IMR-90 (cell line): Measurements from ENCODE around the gene BTBD9. TPM values are rescaled to one million over a fixed set of nuclear protein-coding genes. Genes with fewer than 3 reads are reported as not detected.

ENCODE experiments used
- ATAC-seq: fragments of 200-7000 bp; cut with Tn5 transposase; 2 replicates; pipeline ENCODE4 v1.9.1; 2020; ENCODE audit warnings: low read depth, mild to moderate bottlenecking, moderate library complexity
- BruUV-seq: library from RNA; stranded (reverse); fragments of 400-500 nt; replicated peaks from 2 replicates; lab custom pipeline; 2021; lab: Mats Ljungman, UMichigan
- CTCF ChIA-PET: fragments of 300-600 bp; formaldehyde crosslinking; extraction: SDS; loops from one replicate; lab custom pipeline; 2021; ENCODE audit warnings: antibody characterized with exemption; lab: Yijun Ruan, JAX
- POLR2A ChIA-PET: fragments of 300-600 bp; sonication (Branson Sonifier 250); formaldehyde crosslinking; loops from one replicate; lab custom pipeline; 2022; ENCODE audit warnings: antibody characterized with exemption; ENCODE audit not compliant: unreplicated experiment; lab: Charles Lee
- DNase-seq: peaks from one replicate; pipeline ENCODE4 v3.0.0; 2013
- H2AFZ ChIP-seq: replicated peaks from 2 replicates; pipeline ENCODE3; 2013; ENCODE audit warnings: low read length, mild to moderate bottlenecking; ENCODE audit not compliant: poor library complexity
- H2AK5ac ChIP-seq: 2 replicates; pipeline ENCODE4 v1.6.1; 2013; ENCODE audit warnings: low read depth, low read length, inconsistent platforms
- H2AK9ac ChIP-seq: replicated peaks from 2 replicates; pipeline ENCODE3; 2013; ENCODE audit warnings: mild to moderate bottlenecking, low read depth, low read length, moderate library complexity; ENCODE audit not compliant: poor library complexity
- H2BK120ac ChIP-seq: 2 replicates; pipeline ENCODE4 v1.6.1; 2013; ENCODE audit warnings: low read depth, low read length, inconsistent platforms
- H2BK15ac ChIP-seq: 3 replicates; pipeline ENCODE4 v1.6.1; 2013; ENCODE audit warnings: low read depth, low read length, inconsistent platforms
- H2BK20ac ChIP-seq: 2 replicates; pipeline ENCODE4 v1.6.1; 2013; ENCODE audit warnings: low read depth, mild to moderate bottlenecking, inconsistent platforms, low read length, moderate library complexity
- H2BK5ac ChIP-seq: 2 replicates; pipeline ENCODE4 v1.6.1; 2013; ENCODE audit warnings: mild to moderate bottlenecking, low read depth, low read length, inconsistent platforms; ENCODE audit not compliant: poor library complexity, severe bottlenecking
- H3K14ac ChIP-seq: replicated peaks from 2 replicates; pipeline ENCODE4 v1.6.1; 2013; ENCODE audit warnings: low read depth, low read length, inconsistent platforms
- H3K18ac ChIP-seq: 2 replicates; pipeline ENCODE4 v1.6.1; 2013; ENCODE audit warnings: low read depth, low read length, control low read depth
- H3K23ac ChIP-seq: 2 replicates; pipeline ENCODE4 v1.6.1; 2013; ENCODE audit warnings: low read depth, low read length, inconsistent platforms
- H3K27ac ChIP-seq: 2 replicates; pipeline ENCODE4 v1.5.1; 2013; ENCODE audit warnings: mild to moderate bottlenecking, control low read depth, low read length; ENCODE audit not compliant: insufficient read depth
- H3K27me3 ChIP-seq: 2 replicates; pipeline ENCODE4 v1.6.1; 2013; ENCODE audit warnings: low read length; ENCODE audit not compliant: control insufficient read depth, insufficient read depth
- H3K36me3 ChIP-seq: 2 replicates; pipeline ENCODE4 v1.6.1; 2013; ENCODE audit warnings: low read length, mixed read lengths; ENCODE audit not compliant: control insufficient read depth, insufficient read depth
- H3K4ac ChIP-seq: 2 replicates; pipeline ENCODE4 v1.6.1; 2013; ENCODE audit warnings: low read depth, low read length, inconsistent platforms
- H3K4me1 ChIP-seq: 2 replicates; pipeline ENCODE4 v1.6.1; 2013; ENCODE audit warnings: low read length, mixed read lengths; ENCODE audit not compliant: control insufficient read depth, insufficient read depth
- H3K4me2 ChIP-seq: 2 replicates; pipeline ENCODE4 v1.6.1; 2013; ENCODE audit warnings: low read depth, mild to moderate bottlenecking, control low read depth, low read length, moderate library complexity
- H3K4me3 ChIP-seq: 2 replicates; pipeline ENCODE4 v1.5.1; 2013; ENCODE audit warnings: low read depth, mild to moderate bottlenecking, control low read depth, low read length, moderate library complexity; ENCODE audit not compliant: insufficient read depth
- H3K56ac ChIP-seq: 2 replicates; pipeline ENCODE4 v1.6.1; 2013; ENCODE audit warnings: low read length, inconsistent platforms; ENCODE audit not compliant: insufficient read depth; ENCODE audit errors: extremely low read depth
- H3K79me1 ChIP-seq, 2 experiments: 2 replicates each; pipeline ENCODE4 v1.6.1; 2013; ENCODE audit warnings: low read length in 2 of 2, inconsistent platforms in 1 of 2, low read depth in 1 of 2
- H3K9ac ChIP-seq: 2 replicates; pipeline ENCODE4 v1.6.1; 2013; ENCODE audit warnings: low read depth, low read length, control low read depth
- H3K9me1 ChIP-seq: 2 replicates; pipeline ENCODE4 v1.6.1; 2013; ENCODE audit warnings: low read length, inconsistent platforms; ENCODE audit not compliant: insufficient read depth
- H3K9me3 ChIP-seq: 2 replicates; pipeline ENCODE4 v1.6.1; 2013; ENCODE audit warnings: low read length; ENCODE audit not compliant: control insufficient read depth, insufficient read depth
- H4K20me1 ChIP-seq: 2 replicates; pipeline ENCODE4 v1.6.1; 2013; ENCODE audit warnings: low read length, inconsistent platforms; ENCODE audit not compliant: insufficient read depth
- H4K5ac ChIP-seq: 2 replicates; pipeline ENCODE4 v1.6.1; 2013; ENCODE audit warnings: mild to moderate bottlenecking, low read depth, low read length, control low read depth
- H4K8ac ChIP-seq, 2 experiments: 2 replicates each; pipeline ENCODE4 v1.6.1; 2013; ENCODE audit warnings: low read depth in 2 of 2, low read length in 2 of 2, control low read depth in 1 of 2, inconsistent platforms in 1 of 2
- H4K91ac ChIP-seq: 2 replicates; pipeline ENCODE4 v1.6.1; 2013; ENCODE audit warnings: low read depth, low read length, inconsistent platforms; ENCODE audit not compliant: insufficient read depth
- CEBPB ChIP-seq: IDR thresholded peaks from 2 replicates; pipeline ENCODE4 v1.6.1; 2012; ENCODE audit warnings: low read depth, low read length, improper control_type of control experiment
- CHD1 ChIP-seq: IDR thresholded peaks from 2 replicates; pipeline ENCODE4 v1.6.1; 2012; ENCODE audit warnings: low read depth, low read length, improper control_type of control experiment
- FOS ChIP-seq: fragments of 150-350 bp; IDR thresholded peaks from 2 replicates; pipeline ENCODE4 v1.6.1; 2016; ENCODE audit warnings: low read depth, low read length
- MAZ ChIP-seq: IDR thresholded peaks from 2 replicates; pipeline ENCODE4 v1.6.1; 2012; ENCODE audit warnings: low read depth, mild to moderate bottlenecking, low read length, improper control_type of control experiment, moderate library complexity, borderline replicate concordance
- MXI1 ChIP-seq: IDR thresholded peaks from 2 replicates; pipeline ENCODE4 v1.6.1; 2012; ENCODE audit warnings: low read depth, mild to moderate bottlenecking, low read length, moderate library complexity, borderline replicate concordance
- POLR2A ChIP-seq: IDR thresholded peaks from 2 replicates; pipeline ENCODE4 v1.6.1; 2012; ENCODE audit warnings: mild to moderate bottlenecking, low read depth, low read length
- RAD21 ChIP-seq: IDR thresholded peaks from 2 replicates; pipeline ENCODE4 v1.6.1; 2012; ENCODE audit warnings: low read length, improper control_type of control experiment
- RFX5 ChIP-seq: IDR thresholded peaks from 2 replicates; pipeline ENCODE4 v1.8.0; 2012; ENCODE audit warnings: low read depth, mild to moderate bottlenecking, low read length, moderate library complexity
- WGBS, 2 experiments: methylation state at CpG; one replicate each; pipeline versions ENCODE4 v1.1.5 to v1.1.7; 2013; ENCODE audit warnings: missing lambda C conversion rate in 2 of 2; ENCODE audit not compliant: insufficient read length in 1 of 2; ENCODE audit errors: extremely low coverage in 2 of 2; 5-methylcytosine and 5-hydroxymethylcytosine counted together
- dilution Hi-C: fragments of 300-500 bp; cut with HindIII; formaldehyde crosslinking; loops from one replicate; pipeline ENCODE4 v1.14.3; 2018; ENCODE audit warnings: low sequenced_read_pairs; ENCODE audit not compliant: unreplicated experiment
- in situ Hi-C: fragments of 300-500 bp; cut with MboI; formaldehyde crosslinking; loops from 3 replicates; pipeline ENCODE4 v1.14.3; 2019; ENCODE audit warnings: low sequenced_read_pairs, inconsistent platforms, mixed read lengths
- intact Hi-C: fragments of 100-400 bp; cut with micrococcal nuclease; formaldehyde crosslinking; loops from 2 replicates; pipeline ENCODE4 v1.10.0; 2022
- polyA plus RNA-seq, 3 experiments: library from polyadenylated mRNA; depleted of rRNA; stranded (reverse); fragments of >200 nt; gene quantifications; 2 replicates each; pipeline ENCODE4 v1.2.3, GENCODE V29; 2012; ENCODE audit warnings: low replicate concordance in 1 of 3
- total RNA-seq: library from RNA; depleted of rRNA; stranded (reverse); fragments of >200 nt; gene quantifications from 2 replicates; pipeline ENCODE4 v1.2.3, GENCODE V29; 2012
- TF ChIP-seq, protein P1 (sequence below): fragments of 150-350 bp; IDR thresholded peaks from 2 replicates; pipeline ENCODE4 v1.6.1; 2016; ENCODE audit warnings: low read depth, mild to moderate bottlenecking, low read length, moderate library complexity, borderline replicate concordance
- TF ChIP-seq, protein P2 (sequence below): fragments of 150-350 bp; IDR thresholded peaks from 2 replicates; pipeline ENCODE4 v1.6.1; 2017; ENCODE audit warnings: mild to moderate bottlenecking, antibody characterized with exemption, low read length, low read depth

BTBD9 gene
- total and polyA plus RNA-seq, 2 of the 4 experiments (the other 2 are of a cell fraction) = 4.1 to 22.0 TPM

DNA sequence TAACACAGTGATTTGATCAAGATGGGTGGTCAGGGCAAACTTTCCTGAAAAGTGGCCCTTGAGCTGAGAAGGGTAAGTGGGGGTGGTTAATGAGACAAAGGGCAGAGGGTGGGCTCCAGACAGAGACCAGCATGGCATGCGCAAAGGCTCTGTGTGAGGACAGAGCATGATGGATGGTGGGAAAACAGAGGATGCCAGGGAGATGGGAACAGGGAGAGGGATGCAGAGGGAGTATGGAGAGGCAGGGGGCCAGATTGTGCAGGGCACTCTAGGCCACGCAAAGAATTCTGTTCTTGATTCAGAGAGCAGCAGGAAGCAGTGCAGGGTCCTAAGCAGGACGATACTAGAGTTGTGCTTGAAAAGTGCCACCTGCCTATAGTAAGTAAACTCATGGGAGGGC lies 394.4 kb downstream of the BTBD9 start:
- H3K27ac ChIP-seq = no peak overlapping the region
- no peak overlapping the region for H2BK5ac ChIP-seq
- no peak overlapping the region for H2AK5ac ChIP-seq
- no peak overlapping the region for H3K56ac ChIP-seq
- no peaks in the 10 kb centered on the region for H3K9me1 ChIP-seq
- H3K36me3 ChIP-seq = no peaks in the 10 kb centered on the region
- H4K5ac ChIP-seq = no peak overlapping the region
- 75% methylated on average over 2 of the region's 3 CpGs; no CpG with 5 or more reads in 1 of the 2 experiments for WGBS, 2 experiments
- no peak overlapping the region for H2BK120ac ChIP-seq
- H3K4ac ChIP-seq = no peak overlapping the region
- H3K9ac ChIP-seq = no peak overlapping the region
- H3K4me3 ChIP-seq = no peak overlapping the region
- no TSS peak for BruUV-seq
- H3K18ac ChIP-seq = no peak overlapping the region
- POLR2A ChIA-PET = no interaction called here
- H3K9me3 ChIP-seq = no peaks in the 10 kb centered on the region
- no peak overlapping the region for H2AK9ac ChIP-seq
- TF ChIP-seq FOS (no peak), RFX5 (no peak), MAZ (no peak), RAD21 (no peak), POLR2A (no peak), CHD1 (no peak), CEBPB (no peak), MXI1 (no peak)
- TF ChIP-seq, protein P1, sequence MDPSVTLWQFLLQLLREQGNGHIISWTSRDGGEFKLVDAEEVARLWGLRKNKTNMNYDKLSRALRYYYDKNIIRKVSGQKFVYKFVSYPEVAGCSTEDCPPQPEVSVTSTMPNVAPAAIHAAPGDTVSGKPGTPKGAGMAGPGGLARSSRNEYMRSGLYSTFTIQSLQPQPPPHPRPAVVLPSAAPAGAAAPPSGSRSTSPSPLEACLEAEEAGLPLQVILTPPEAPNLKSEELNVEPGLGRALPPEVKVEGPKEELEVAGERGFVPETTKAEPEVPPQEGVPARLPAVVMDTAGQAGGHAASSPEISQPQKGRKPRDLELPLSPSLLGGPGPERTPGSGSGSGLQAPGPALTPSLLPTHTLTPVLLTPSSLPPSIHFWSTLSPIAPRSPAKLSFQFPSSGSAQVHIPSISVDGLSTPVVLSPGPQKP = no peak
- TF ChIP-seq, protein P2, sequence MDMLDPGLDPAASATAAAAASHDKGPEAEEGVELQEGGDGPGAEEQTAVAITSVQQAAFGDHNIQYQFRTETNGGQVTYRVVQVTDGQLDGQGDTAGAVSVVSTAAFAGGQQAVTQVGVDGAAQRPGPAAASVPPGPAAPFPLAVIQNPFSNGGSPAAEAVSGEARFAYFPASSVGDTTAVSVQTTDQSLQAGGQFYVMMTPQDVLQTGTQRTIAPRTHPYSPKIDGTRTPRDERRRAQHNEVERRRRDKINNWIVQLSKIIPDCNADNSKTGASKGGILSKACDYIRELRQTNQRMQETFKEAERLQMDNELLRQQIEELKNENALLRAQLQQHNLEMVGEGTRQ = no peak
- no peaks in the 10 kb centered on the region for H3K79me1 ChIP-seq
- H4K91ac ChIP-seq = no peak overlapping the region
- dilution Hi-C loops = no loop called here
- no peaks in the 10 kb centered on the region for H3K27me3 ChIP-seq
- no peak overlapping the region for H2BK20ac ChIP-seq
- no peaks in the 10 kb centered on the region for H4K20me1 ChIP-seq
- H2AFZ ChIP-seq = no peak overlapping the region
- H3K4me1 ChIP-seq = no peaks in the 10 kb centered on the region; the same call in 1 of the 2 replicates
- in situ Hi-C loops = no loop called here
- no peak overlapping the region for H3K14ac ChIP-seq
- ATAC-seq (no peak), DNase-seq (no peak)
- no peak overlapping the region for H2BK15ac ChIP-seq
- CTCF ChIA-PET = no interaction called here
- no peak overlapping the region for H4K8ac ChIP-seq
- no peak overlapping the region for H3K4me2 ChIP-seq
- intact Hi-C loops = no loop called here
- no peak overlapping the region for H3K23ac ChIP-seq
